Activated naive CD4-positive, alpha-beta T cell treated with anti-CD3 and anti-CD28 coated beads, Interleukin-2, amount 50 U/mL, for 24 hours (primary cell): ENCODE measurements around the gene PSG4.
A peak's percentile ranks its signal among the peaks of the same experiment; 100 is the strongest.
"Not testable (repeated sequence)": the region's sequence is repeated elsewhere in the genome, so short reads cannot be mapped to it uniquely, and the experiment has no call there.

Source experiments
- H3K27ac Mint-ChIP-seq: one replicate; pipeline ENCODE4 v1.8.0; 2021; ENCODE audit warnings: mild to moderate bottlenecking, mixed read lengths
- H3K27me3 Mint-ChIP-seq: one replicate; pipeline ENCODE4 v1.8.0; 2021; ENCODE audit warnings: mixed read lengths
- H3K36me3 Mint-ChIP-seq: one replicate; pipeline ENCODE4 v1.8.0; 2021; ENCODE audit warnings: mixed read lengths
- H3K4me1 Mint-ChIP-seq: one replicate; pipeline ENCODE4 v1.8.0; 2021; ENCODE audit warnings: mixed read lengths
- H3K4me3 Mint-ChIP-seq: one replicate; pipeline ENCODE4 v1.8.0; 2021; ENCODE audit warnings: mild to moderate bottlenecking, mixed read lengths
- H3K9me3 Mint-ChIP-seq: one replicate; pipeline ENCODE4 v1.8.0; 2021; ENCODE audit warnings: mixed read lengths

The PSG4 gene

GRCh38 chr19:43207991-43208390 is 2.6 kb upstream of the PSG4 start:
- peaks cover 8% of the 10 kb centered on the region for H3K27me3 Mint-ChIP-seq
- no peaks in the 10 kb centered on the region for H3K36me3 Mint-ChIP-seq
- peaks cover 5% of the 10 kb centered on the region for H3K9me3 Mint-ChIP-seq
- no peak overlapping the region for H3K4me3 Mint-ChIP-seq
- H3K27ac Mint-ChIP-seq: no peak overlapping the region
- no peaks in the 10 kb centered on the region for H3K4me1 Mint-ChIP-seq

GRCh38 chr19:43207174-43207573 is 1.7 kb upstream of the PSG4 start:
- not testable (repeated sequence) for H3K27ac Mint-ChIP-seq, H3K9me3 Mint-ChIP-seq, H3K4me3 Mint-ChIP-seq, H3K27me3 Mint-ChIP-seq, H3K4me1 Mint-ChIP-seq, H3K36me3 Mint-ChIP-seq

GRCh38 chr19:43203611-43204010 is 1.8 kb downstream of the PSG4 start:
- not testable (repeated sequence) for H3K9me3 Mint-ChIP-seq, H3K27me3 Mint-ChIP-seq, H3K4me3 Mint-ChIP-seq, H3K27ac Mint-ChIP-seq, H3K4me1 Mint-ChIP-seq, H3K36me3 Mint-ChIP-seq

- H3K4me1 Mint-ChIP-seq, H3K27ac Mint-ChIP-seq, H3K4me3 Mint-ChIP-seq, H3K9me3 Mint-ChIP-seq, H3K36me3 Mint-ChIP-seq, H3K27me3 Mint-ChIP-seq: not testable (repeated sequence)
These were observed 3.5 kb downstream of the PSG4 start for GRCh38 chr19:43201891-43202290.

GRCh38 chr19:43201337-43201801 is 4.1 kb downstream of the PSG4 start:
- not testable (repeated sequence) for H3K4me3 Mint-ChIP-seq, H3K9me3 Mint-ChIP-seq, H3K36me3 Mint-ChIP-seq, H3K27me3 Mint-ChIP-seq, H3K27ac Mint-ChIP-seq, H3K4me1 Mint-ChIP-seq

GRCh38 chr19:43198686-43199419 is 6.6 kb downstream of the PSG4 start:
- not testable (repeated sequence) for H3K9me3 Mint-ChIP-seq, H3K36me3 Mint-ChIP-seq, H3K4me3 Mint-ChIP-seq, H3K27me3 Mint-ChIP-seq, H3K4me1 Mint-ChIP-seq
- peak overlapping the region; percentile 60 for H3K27ac Mint-ChIP-seq

GRCh38 chr19:43197666-43198397 is 7.6 kb downstream of the PSG4 start:
- not testable (repeated sequence) for H3K4me3 Mint-ChIP-seq, H3K9me3 Mint-ChIP-seq, H3K27me3 Mint-ChIP-seq, H3K36me3 Mint-ChIP-seq, H3K4me1 Mint-ChIP-seq, H3K27ac Mint-ChIP-seq

- not testable (repeated sequence) for H3K4me1 Mint-ChIP-seq, H3K27ac Mint-ChIP-seq, H3K9me3 Mint-ChIP-seq, H3K36me3 Mint-ChIP-seq, H3K4me3 Mint-ChIP-seq
- H3K27me3 Mint-ChIP-seq: peaks cover 18% of the 10 kb centered on the region
These were observed 11.0 kb downstream of the PSG4 start for GRCh38 chr19:43194397-43194796.

- H3K27me3 Mint-ChIP-seq: peaks cover 18% of the 10 kb centered on the region
- not testable (repeated sequence) for H3K9me3 Mint-ChIP-seq, H3K4me3 Mint-ChIP-seq, H3K27ac Mint-ChIP-seq, H3K36me3 Mint-ChIP-seq, H3K4me1 Mint-ChIP-seq
These were observed 12.9 kb downstream of the PSG4 start for GRCh38 chr19:43192381-43193155.

- peaks cover 15% of the 10 kb centered on the region for H3K27me3 Mint-ChIP-seq
- not testable (repeated sequence) for H3K4me3 Mint-ChIP-seq, H3K36me3 Mint-ChIP-seq, H3K9me3 Mint-ChIP-seq, H3K4me1 Mint-ChIP-seq, H3K27ac Mint-ChIP-seq
These were observed 17.3 kb downstream of the PSG4 start for GRCh38 chr19:43188092-43188491.

- not testable (repeated sequence) for H3K36me3 Mint-ChIP-seq, H3K27ac Mint-ChIP-seq, H3K9me3 Mint-ChIP-seq, H3K4me1 Mint-ChIP-seq, H3K4me3 Mint-ChIP-seq
- peaks cover 14% of the 10 kb centered on the region for H3K27me3 Mint-ChIP-seq
These were observed 19.0 kb downstream of the PSG4 start, which contains the start of gene PSG5 for GRCh38 chr19:43186311-43186935. Gene PSG5 (minus strand): TSS chr19:43186536. CDS start chr19:43186405, 131 bp downstream.

- not testable (repeated sequence) for H3K9me3 Mint-ChIP-seq, H3K27ac Mint-ChIP-seq, H3K36me3 Mint-ChIP-seq, H3K4me1 Mint-ChIP-seq, H3K4me3 Mint-ChIP-seq, H3K27me3 Mint-ChIP-seq
These were observed 23.3 kb downstream of the PSG4 start for GRCh38 chr19:43181869-43182771.

GRCh38 chr19:43179569-43180147 is 25.8 kb downstream of the PSG4 start:
- H3K9me3 Mint-ChIP-seq, H3K4me1 Mint-ChIP-seq, H3K27me3 Mint-ChIP-seq, H3K27ac Mint-ChIP-seq, H3K36me3 Mint-ChIP-seq, H3K4me3 Mint-ChIP-seq: not testable (repeated sequence)

GRCh38 chr19:43178577-43178976 is 26.9 kb downstream of the PSG4 start:
- not testable (repeated sequence) for H3K4me3 Mint-ChIP-seq, H3K36me3 Mint-ChIP-seq, H3K4me1 Mint-ChIP-seq, H3K9me3 Mint-ChIP-seq, H3K27me3 Mint-ChIP-seq, H3K27ac Mint-ChIP-seq

GRCh38 chr19:43165906-43166305 is 39.5 kb downstream of the PSG4 start:
- H3K9me3 Mint-ChIP-seq, H3K36me3 Mint-ChIP-seq, H3K4me1 Mint-ChIP-seq, H3K4me3 Mint-ChIP-seq, H3K27ac Mint-ChIP-seq: not testable (repeated sequence)
- H3K27me3 Mint-ChIP-seq: peaks cover 20% of the 10 kb centered on the region
